Adipocyte (in vitro differentiated cells): ENCODE measurements around the gene SH3GLB1.
"Not testable (repeated sequence)": the region's sequence is repeated elsewhere in the genome, so short reads cannot be mapped to it uniquely, and the experiment has no call there.

Source experiments
- DNase-seq: peaks from one replicate; pipeline ENCODE4 v3.0.0-alpha.2; 2015; ENCODE audit warnings: low read depth
- H3K27me3 ChIP-seq: replicated peaks from 2 replicates; pipeline ENCODE4 v1.7.0; 2013; ENCODE audit warnings: mild to moderate bottlenecking, low read length, moderate library complexity; ENCODE audit not compliant: control insufficient read depth, insufficient read depth
- H3K36me3 ChIP-seq: 2 replicates; pipeline ENCODE4 v1.7.0; 2013; ENCODE audit warnings: low read length, mild to moderate bottlenecking, moderate library complexity; ENCODE audit not compliant: control insufficient read depth, insufficient read depth, severe bottlenecking
- H3K4me1 ChIP-seq: 2 replicates; pipeline ENCODE4 v1.7.0; 2013; ENCODE audit warnings: mild to moderate bottlenecking, low read length, moderate library complexity; ENCODE audit not compliant: control insufficient read depth, insufficient read depth
- H3K4me3 ChIP-seq: 2 replicates; pipeline ENCODE4 v1.7.0; 2013; ENCODE audit warnings: mild to moderate bottlenecking, low read length, moderate library complexity
- H3K9ac ChIP-seq: 2 replicates; pipeline ENCODE4 v1.7.0; 2013; ENCODE audit warnings: mild to moderate bottlenecking, low read length, moderate library complexity
- H3K9me3 ChIP-seq: 2 replicates; pipeline ENCODE4 v1.7.0; 2013; ENCODE audit warnings: mild to moderate bottlenecking, low read length, moderate library complexity; ENCODE audit not compliant: control insufficient read depth

The SH3GLB1 gene

GRCh38 chr1:86704458-86704971 is at the start of gene SH3GLB1:
Gene SH3GLB1, plus strand, starts transcription at chr1:86704576. Its CDS starts 324 bp downstream, at chr1:86704900.
- H3K4me1 ChIP-seq, result peaks cover 49% of the 10 kb centered on the region
- no peaks in the 10 kb centered on the region for H3K36me3 ChIP-seq
- no peaks in the 10 kb centered on the region for H3K9me3 ChIP-seq
- peak; percentile 95 for DNase-seq
- H3K4me3 ChIP-seq, result peak within 1 kb of the TSS; percentile 92
- H3K27me3 ChIP-seq, result no peaks in the 10 kb centered on the region
- H3K9ac ChIP-seq, result peak within 1 kb of the TSS; percentile 99

- DNase-seq, H3K4me1 ChIP-seq: not testable (repeated sequence)
Observed at GRCh38 chr1:86658381-86658780, 46.0 kb upstream of the SH3GLB1 start.

GRCh38 chr1:86666368-86666767 is 38.0 kb upstream of the SH3GLB1 start:
- Histone ChIP-seq H3K36me3 (no peaks in the 10 kb centered on the region), H3K4me3 (no peak overlapping the region), H3K4me1 (no peaks in the 10 kb centered on the region), H3K27me3 (no peaks in the 10 kb centered on the region), H3K9me3 (no peaks in the 10 kb centered on the region), H3K9ac (no peak overlapping the region)
- DNase-seq, result no peak

More at GRCh38 chr1:86658381-86658780, 46.0 kb upstream of the SH3GLB1 start:
- not testable (repeated sequence) for H3K36me3 ChIP-seq, H3K4me3 ChIP-seq, H3K9me3 ChIP-seq, H3K9ac ChIP-seq, H3K27me3 ChIP-seq

GRCh38 chr1:86687595-86687994 is 16.8 kb upstream of the SH3GLB1 start:
- DNase-seq, result peak; percentile 64
- H3K36me3 ChIP-seq, result no peaks in the 10 kb centered on the region
- no peaks in the 10 kb centered on the region for H3K9me3 ChIP-seq
- H3K9ac ChIP-seq, result no peak overlapping the region
- H3K4me1 ChIP-seq, result no peaks in the 10 kb centered on the region
- H3K27me3 ChIP-seq, result no peaks in the 10 kb centered on the region
- no peak overlapping the region for H3K4me3 ChIP-seq

GRCh38 chr1:86692641-86693040 is 11.7 kb upstream of the SH3GLB1 start:
- no peaks in the 10 kb centered on the region for H3K36me3 ChIP-seq
- H3K4me3 ChIP-seq, result no peak overlapping the region
- no peaks in the 10 kb centered on the region for H3K27me3 ChIP-seq
- DNase-seq, result no peak
- no peaks in the 10 kb centered on the region for H3K9me3 ChIP-seq
- no peaks in the 10 kb centered on the region for H3K4me1 ChIP-seq
- no peak overlapping the region for H3K9ac ChIP-seq

GRCh38 chr1:86695400-86695799 is 9.0 kb upstream of the SH3GLB1 start:
- no peaks in the 10 kb centered on the region for H3K27me3 ChIP-seq
- no peak overlapping the region for H3K4me3 ChIP-seq
- H3K9ac ChIP-seq, result no peak overlapping the region
- H3K4me1 ChIP-seq, result no peaks in the 10 kb centered on the region
- DNase-seq, result no peak
- no peaks in the 10 kb centered on the region for H3K36me3 ChIP-seq
- no peaks in the 10 kb centered on the region for H3K9me3 ChIP-seq

GRCh38 chr1:86696522-86696921 is 7.9 kb upstream of the SH3GLB1 start:
- Histone ChIP-seq H3K27me3 (no peaks in the 10 kb centered on the region), H3K4me3 (no peak overlapping the region), H3K4me1 (peaks cover 6% of the 10 kb centered on the region), H3K9me3 (no peaks in the 10 kb centered on the region), H3K36me3 (no peaks in the 10 kb centered on the region), H3K9ac (no peak overlapping the region)
- peak; percentile 28 for DNase-seq

GRCh38 chr1:86699186-86699585 is 5.2 kb upstream of the SH3GLB1 start:
- no peaks in the 10 kb centered on the region for H3K9me3 ChIP-seq
- no peak overlapping the region for H3K9ac ChIP-seq
- no peaks in the 10 kb centered on the region for H3K36me3 ChIP-seq
- DNase-seq, result no peak
- H3K4me1 ChIP-seq, result peaks cover 26% of the 10 kb centered on the region
- H3K27me3 ChIP-seq, result no peaks in the 10 kb centered on the region
- no peak overlapping the region for H3K4me3 ChIP-seq

GRCh38 chr1:86701731-86702130 is 2.6 kb upstream of the SH3GLB1 start:
- no peaks in the 10 kb centered on the region for H3K27me3 ChIP-seq
- peak; percentile 30 for DNase-seq
- H3K4me1 ChIP-seq, result peaks cover 26% of the 10 kb centered on the region
- peak overlapping the region; percentile 92 for H3K4me3 ChIP-seq
- no peaks in the 10 kb centered on the region for H3K36me3 ChIP-seq
- peak overlapping the region; percentile 83 for H3K9ac ChIP-seq
- no peaks in the 10 kb centered on the region for H3K9me3 ChIP-seq

GRCh38 chr1:86702954-86703494 is 1.4 kb upstream of the SH3GLB1 start:
- Histone ChIP-seq H3K9ac (peak overlapping the region; percentile 99), H3K4me3 (peak overlapping the region; percentile 92), H3K4me1 (peaks cover 35% of the 10 kb centered on the region)
- not testable (repeated sequence) for H3K9me3 ChIP-seq, H3K36me3 ChIP-seq, H3K27me3 ChIP-seq, DNase-seq

GRCh38 chr1:86703696-86704457 is 499 bp upstream of the SH3GLB1 start:
- Histone ChIP-seq H3K4me3 (peak overlapping the region; percentile 92), H3K27me3 (no peaks in the 10 kb centered on the region), H3K4me1 (peaks cover 43% of the 10 kb centered on the region), H3K36me3 (no peaks in the 10 kb centered on the region), H3K9ac (peak overlapping the region; percentile 99), H3K9me3 (no peaks in the 10 kb centered on the region)
- DNase-seq, result no peak
